Measurements from ENCODE around the gene NKX2-3. TPM values are rescaled to one million over a fixed set of nuclear protein-coding genes. Genes with fewer than 3 reads are reported as not detected.

The NKX2-3 gene
- total and polyA plus RNA-seq, 2 of the 8 experiments (the other 6 are each of a cell fraction or from before 2014, with no cell fraction given) = not detected

DNA sequence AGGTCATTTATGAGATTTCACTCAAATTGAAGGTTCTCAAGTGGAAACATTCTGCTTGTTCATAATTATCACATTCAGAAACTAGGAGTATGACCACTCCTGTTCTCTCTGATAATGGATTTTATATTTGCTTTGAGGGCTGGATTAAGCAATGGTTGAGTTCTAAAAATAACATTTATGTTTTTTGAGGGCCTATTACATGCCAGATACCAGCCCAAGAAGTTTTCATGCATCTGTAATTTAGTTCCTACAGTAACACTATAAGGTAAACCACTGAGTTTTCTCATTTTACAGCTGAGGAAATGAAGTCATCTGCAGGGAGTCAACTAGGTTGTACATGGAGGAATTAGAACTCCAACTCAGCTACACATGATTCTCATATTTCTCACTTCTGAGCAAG is 25.5 kb upstream of the NKX2-3 start:
- no peaks in the 10 kb centered on the region for H3K79me1 ChIP-seq (ENCODE audit: low read depth, low read length)
- no peaks in the 10 kb centered on the region for H3K36me3 ChIP-seq (ENCODE audit: control insufficient read depth in 2 of 4, insufficient read depth in 4 of 4, low read length in 3 of 4)
- H2AFZ ChIP-seq (ENCODE audit: low read length) = no peak overlapping the region
- no peaks in the 10 kb centered on the region for H3K4me1 ChIP-seq (replicated peaks in 1 of 4; ENCODE audit: control insufficient read depth in 3 of 4, insufficient read depth in 4 of 4, low read length in 3 of 4)
- no peak overlapping the region for H3K14ac ChIP-seq (ENCODE audit: insufficient read length)
- no peak overlapping the region for H3K4me3 ChIP-seq (ENCODE audit: extremely low read depth in 1 of 4, insufficient read depth in 2 of 4, low read depth in 3 of 4, low read length in 4 of 4)
- no peak overlapping the region for H3K56ac ChIP-seq (replicated peaks; ENCODE audit: insufficient read length, low read depth, low read length)
- H3K27me3 ChIP-seq (replicated peaks in 1 of 4; ENCODE audit: control insufficient read depth in 3 of 4, extremely low read depth in 1 of 4, insufficient read depth in 3 of 4, low read length in 3 of 4) = peaks cover 0 to 9% (median 0%) of the 10 kb centered on the region in 4 experiments; a peak in 3 of 7 replicates
- no peak overlapping the region for H3K27ac ChIP-seq (ENCODE audit: low read depth, low read length)
- H3K9ac ChIP-seq (replicated peaks in 1 of 4; ENCODE audit: extremely low read depth in 1 of 4, low read depth in 3 of 4, low read length in 3 of 4) = no peak overlapping the region
- no peak overlapping the region for H4K8ac ChIP-seq (ENCODE audit: extremely low read depth, insufficient read depth, low read length)
- no peak overlapping the region for H2AK5ac ChIP-seq (ENCODE audit: low read depth, low read length)
- DNase-seq (ENCODE audit: low read depth in 1 of 2, low spot score in 2 of 2) (no peak), FAIRE-seq (no peak)
- no peaks in the 10 kb centered on the region for H3K9me3 ChIP-seq (ENCODE audit: insufficient read depth in 2 of 2, low read depth in 1 of 2, low read length in 1 of 2)
- H4K20me1 ChIP-seq (replicated peaks in 1 of 2; ENCODE audit: control insufficient read depth in 1 of 2, insufficient read depth in 2 of 2, low read length in 2 of 2) = no peaks in the 10 kb centered on the region
- no peak overlapping the region for H2BK120ac ChIP-seq (replicated peaks; ENCODE audit: low read depth, low read length)
- no peak overlapping the region for H2BK5ac ChIP-seq (ENCODE audit: low read depth, low read length)
- H4K5ac ChIP-seq (ENCODE audit: insufficient read length, low read depth, low read length) = no peak overlapping the region
- H4K91ac ChIP-seq (replicated peaks; ENCODE audit: insufficient read length, low read length) = no peak overlapping the region
- H3K4me2 ChIP-seq (ENCODE audit: insufficient read depth in 1 of 2, low read depth in 2 of 2, low read length in 2 of 2) = no peak overlapping the region
- no peak overlapping the region for H2BK15ac ChIP-seq (ENCODE audit: low read length)
- H3K79me2 ChIP-seq (ENCODE audit: control insufficient read depth in 1 of 2, insufficient read depth in 2 of 2, low read length in 2 of 2) = no peaks in the 10 kb centered on the region
- no peak overlapping the region for H2BK12ac ChIP-seq (ENCODE audit: low read depth, low read length)
- H3K23me2 ChIP-seq (ENCODE audit: low read depth, low read length) = no peaks in the 10 kb centered on the region
- no peak overlapping the region for H3K18ac ChIP-seq (ENCODE audit: extremely low read depth, low read length)
- no peak overlapping the region for H3K23ac ChIP-seq (ENCODE audit: insufficient read length)
- no peak overlapping the region for H3K4ac ChIP-seq (replicated peaks; ENCODE audit: insufficient read length, low read depth, low read length)
- H2BK20ac ChIP-seq (ENCODE audit: low read length) = no peak overlapping the region
- POLR2A ChIA-PET (ENCODE audit: partially characterized antibody) = no interaction called here
- CTCF ChIA-PET (ENCODE audit: partially characterized antibody) = interaction anchor here (1.4 kb wide), 1 partner anchor 71 kb away, joined by 3 read pairs; no protein-coding TSS in a partner anchor
- TF ChIP-seq ASH2L (IDR thresholded peaks at IDR 0.05; ENCODE audit: low read length) (no peak), HDAC6 (IDR thresholded peaks at IDR 0.05; ENCODE audit: low read depth, low read length) (no peak), CBX8 (IDR thresholded peaks at IDR 0.05; ENCODE audit: borderline replicate concordance, low read depth, low read length) (no peak), SRF (IDR thresholded peaks at IDR 0.05; ENCODE audit: low read depth, low read length) (no peak), CREB1 (IDR thresholded peaks at IDR 0.05) (no peak)
